Esophagus (tissue), 2 donors: ENCODE data around the gene DUSP2. TPM values are rescaled to one million over a fixed set of nuclear protein-coding genes. Genes with fewer than 3 reads are reported as not detected.

Experiments used
- H3K27ac ChIP-seq, 2 donors: one replicate each; pipeline ENCODE4 v1.5.1; 2013; ENCODE audit warnings: low read depth in 2 of 2, mild to moderate bottlenecking in 2 of 2, inconsistent platforms in 1 of 2, low read length in 1 of 2, moderate library complexity in 1 of 2
- H3K27me3 ChIP-seq, 2 donors: one replicate each; pipeline ENCODE4 v1.6.1; 2013; ENCODE audit warnings: low read length in 2 of 2, control low read depth in 1 of 2, mild to moderate bottlenecking in 1 of 2; ENCODE audit not compliant: insufficient read depth in 2 of 2, control insufficient read depth in 1 of 2
- H3K36me3 ChIP-seq, 2 donors: one replicate each; pipeline ENCODE4 v1.6.1; 2013; ENCODE audit warnings: low read length in 1 of 2; ENCODE audit not compliant: control insufficient read depth in 2 of 2, insufficient read depth in 2 of 2
- H3K4me1 ChIP-seq, 2 donors: one replicate each; pipeline ENCODE4 v1.6.1; 2013; ENCODE audit warnings: low read length in 1 of 2; ENCODE audit not compliant: control insufficient read depth in 2 of 2, insufficient read depth in 2 of 2
- H3K4me3 ChIP-seq, 2 donors: one replicate each; pipeline ENCODE4 v1.5.1; 2013; ENCODE audit warnings: low read length in 2 of 2, mild to moderate bottlenecking in 2 of 2, low read depth in 1 of 2, moderate library complexity in 1 of 2
- H3K9me3 ChIP-seq, 2 donors: one replicate each; pipeline ENCODE4 v1.6.1; 2013; ENCODE audit warnings: mild to moderate bottlenecking in 2 of 2, low read depth in 1 of 2, low read length in 1 of 2, moderate library complexity in 1 of 2; ENCODE audit not compliant: control insufficient read depth in 2 of 2, insufficient read depth in 1 of 2
- WGBS, 2 donors: extraction: QIAGEN DNeasy Blood & Tissue Kit; methylation state at CpG; one replicate each; pipeline ENCODE4 v1.1.7; 2013; 5-methylcytosine and 5-hydroxymethylcytosine counted together
- polyA plus RNA-seq, 2 donors: library from polyadenylated mRNA; stranded (reverse); fragments of 200-250 nt; gene quantifications; one replicate each; pipeline ENCODE4 v1.2.3, GENCODE V29; 2013
- donor health status: healthy with polysubstance abuse.
- donor health status: Bipolar disorder and iron deficiency.

The DUSP2 gene
- polyA plus RNA-seq, 2 donors = 2.8 to 3.2 TPM

- H3K4me3 ChIP-seq = peak within 1 kb of the TSS; percentile 58 to 66
- 0 to 1% methylated on average over 37 to 64 of the region's 64 CpGs for WGBS, 2 donors
- no peaks in the 10 kb centered on the region for H3K36me3 ChIP-seq
- no peaks in the 10 kb centered on the region for H3K27me3 ChIP-seq
- peaks cover 3 to 8% of the 10 kb centered on the region in 2 donors for H3K4me1 ChIP-seq
- peaks cover 0 to 9% of the 10 kb centered on the region in 2 donors for H3K9me3 ChIP-seq
- peak within 1 kb of the TSS in 1 of 2 donors; percentile 3 for H3K27ac ChIP-seq
These were observed 28.8 kb downstream of the DUSP2 start, which contains the start of gene ADRA2B for GRCh38 chr2:96116424-96116878. Gene ADRA2B, minus strand, starts transcription at chr2:96116571. Its CDS starts 422 bp downstream, at chr2:96116149.

GRCh38 chr2:96115631-96116423 lies 29.4 kb downstream of the DUSP2 start:
- Histone ChIP-seq H3K27ac (no peak overlapping the region), H3K4me3 (peak overlapping the region; percentile 58 to 66), H3K4me1 (peaks cover 3 to 8% of the 10 kb centered on the region in 2 donors), H3K27me3 (no peaks in the 10 kb centered on the region), H3K36me3 (no peaks in the 10 kb centered on the region), H3K9me3 (peaks cover 0 to 6% of the 10 kb centered on the region in 2 donors)
- 51 to 52% methylated on average over 68 to 77 of the region's 77 CpGs for WGBS, 2 donors

GRCh38 chr2:96114903-96115581 lies 30.2 kb downstream of the DUSP2 start:
- no peak overlapping the region for H3K27ac ChIP-seq
- H3K9me3 ChIP-seq = peaks cover 0 to 6% of the 10 kb centered on the region in 2 donors
- no peak overlapping the region for H3K4me3 ChIP-seq
- H3K36me3 ChIP-seq = no peaks in the 10 kb centered on the region
- H3K4me1 ChIP-seq = peaks cover 3 to 8% of the 10 kb centered on the region in 2 donors
- H3K27me3 ChIP-seq = no peaks in the 10 kb centered on the region
- WGBS, 2 donors = 96 to 97% methylated on average over 23 to 24 of the region's 24 CpGs

DNA sequence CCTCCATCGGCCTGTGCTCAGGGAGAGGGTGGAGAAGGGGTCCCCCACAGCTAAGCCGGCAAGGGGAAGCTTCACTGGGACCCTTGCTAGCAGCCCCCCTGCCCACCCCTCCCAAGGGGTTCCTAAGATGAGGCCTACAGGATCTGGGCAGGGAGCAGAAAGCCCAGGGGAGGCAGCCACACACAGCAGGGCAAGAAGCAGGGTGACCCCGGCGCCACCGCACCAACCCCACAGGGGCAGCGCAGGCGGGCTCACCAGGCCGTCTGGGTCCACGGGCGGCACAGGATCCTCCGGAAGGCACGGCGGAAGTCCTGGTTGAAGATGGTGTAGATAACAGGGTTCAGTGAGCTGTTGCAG lies 30.7 kb downstream of the DUSP2 start:
- H3K9me3 ChIP-seq = peaks cover 0 to 6% of the 10 kb centered on the region in 2 donors
- WGBS, 2 donors = 89 to 92% methylated on average over 13 of the region's 13 CpGs
- no peak overlapping the region for H3K27ac ChIP-seq
- no peaks in the 10 kb centered on the region for H3K27me3 ChIP-seq
- peaks cover 3 to 8% of the 10 kb centered on the region in 2 donors for H3K4me1 ChIP-seq
- no peaks in the 10 kb centered on the region for H3K36me3 ChIP-seq
- peak overlapping the region in 1 of 2 donors; percentile 8 for H3K4me3 ChIP-seq

DNA sequence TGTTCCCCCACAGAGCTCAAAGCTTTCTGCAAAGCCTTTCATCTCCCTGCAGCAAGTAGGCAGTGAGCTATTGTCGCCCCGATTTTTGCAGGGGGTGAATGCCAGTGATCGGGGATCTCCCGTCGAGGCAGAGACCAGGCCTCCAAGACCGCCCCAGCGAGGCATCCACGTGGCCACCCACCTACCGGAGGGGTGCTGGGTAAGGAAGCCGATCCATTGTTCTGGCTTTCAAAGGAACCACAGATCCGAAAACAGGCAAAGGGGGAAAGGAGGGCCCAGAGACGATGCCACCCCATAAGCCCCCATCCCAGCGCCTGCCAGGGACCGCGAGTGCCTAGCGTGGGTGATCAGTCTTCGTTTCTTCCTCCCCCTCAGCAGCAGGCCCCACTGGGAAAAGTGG lies 31.3 kb downstream of the DUSP2 start:
- no peaks in the 10 kb centered on the region for H3K27me3 ChIP-seq
- WGBS, 2 donors = 90 to 91% methylated on average over 17 of the region's 17 CpGs

GRCh38 chr2:96113367-96113677 lies 31.9 kb downstream of the DUSP2 start:
- 89 to 91% methylated on average over 7 of the region's 7 CpGs for WGBS, 2 donors

More for the DNA sequence above, 31.3 kb downstream of the DUSP2 start:
- H3K36me3 ChIP-seq = no peaks in the 10 kb centered on the region
- H3K4me3 ChIP-seq = no peak overlapping the region
- H3K4me1 ChIP-seq = peaks cover 3 to 8% of the 10 kb centered on the region in 2 donors
- peaks cover 0 to 6% of the 10 kb centered on the region in 2 donors for H3K9me3 ChIP-seq
- H3K27ac ChIP-seq = no peak overlapping the region

DNA sequence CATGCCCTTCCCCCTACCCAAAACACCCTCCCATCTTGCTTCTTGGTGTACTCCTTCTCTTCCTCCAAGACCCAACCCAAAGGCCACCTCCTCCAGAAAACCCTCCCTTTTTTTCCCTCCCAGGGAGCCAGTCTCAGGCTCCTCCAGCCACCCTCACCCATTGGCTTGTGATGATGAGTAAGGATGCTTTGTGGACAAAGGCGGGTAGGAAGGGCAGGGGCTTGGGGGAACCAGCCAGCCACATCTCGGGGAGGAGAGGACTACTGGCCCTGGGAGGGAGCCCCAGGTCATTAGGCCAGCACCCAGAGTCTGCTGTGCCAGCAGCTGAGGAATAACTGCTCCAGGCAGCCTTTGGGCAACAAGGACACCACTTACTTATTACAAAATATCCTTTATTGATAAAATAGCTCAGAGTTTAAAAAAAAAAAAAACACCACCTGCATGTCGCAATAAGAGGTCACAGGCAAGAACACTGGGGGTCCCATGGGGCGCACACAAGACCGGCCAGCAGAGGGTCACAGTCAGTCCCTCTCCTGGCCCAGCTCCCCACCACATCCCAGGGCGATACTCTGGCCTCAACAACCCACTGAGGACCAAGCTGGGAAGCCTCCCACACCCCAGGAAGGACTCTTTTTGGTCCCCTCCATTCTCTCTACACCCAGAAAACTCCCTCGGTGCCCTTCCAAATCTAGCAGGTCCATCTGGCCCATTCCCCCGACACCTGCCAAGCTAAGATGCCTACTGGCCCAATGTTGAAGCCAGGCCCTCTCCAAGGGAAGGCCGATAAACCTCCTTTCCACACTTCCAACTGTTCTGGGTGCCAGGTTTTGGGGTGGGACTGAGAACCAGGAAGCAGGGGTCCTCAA lies 32.5 kb downstream of the DUSP2 start:
- Histone ChIP-seq H3K27me3 (no peaks in the 10 kb centered on the region), H3K4me1 (peaks cover 3 to 10% of the 10 kb centered on the region in 2 donors), H3K27ac (no peak overlapping the region), H3K9me3 (peaks cover 0 to 6% of the 10 kb centered on the region in 2 donors), H3K36me3 (no peaks in the 10 kb centered on the region), H3K4me3 (no peak overlapping the region)
- 89 to 90% methylated on average over 9 of the region's 9 CpGs for WGBS, 2 donors

More at GRCh38 chr2:96113367-96113677, 31.9 kb downstream of the DUSP2 start:
- Histone ChIP-seq H3K9me3 (peaks cover 0 to 6% of the 10 kb centered on the region in 2 donors), H3K36me3 (no peaks in the 10 kb centered on the region), H3K4me1 (peaks cover 3 to 10% of the 10 kb centered on the region in 2 donors), H3K27me3 (no peaks in the 10 kb centered on the region), H3K27ac (no peak overlapping the region), H3K4me3 (no peak overlapping the region)

DNA sequence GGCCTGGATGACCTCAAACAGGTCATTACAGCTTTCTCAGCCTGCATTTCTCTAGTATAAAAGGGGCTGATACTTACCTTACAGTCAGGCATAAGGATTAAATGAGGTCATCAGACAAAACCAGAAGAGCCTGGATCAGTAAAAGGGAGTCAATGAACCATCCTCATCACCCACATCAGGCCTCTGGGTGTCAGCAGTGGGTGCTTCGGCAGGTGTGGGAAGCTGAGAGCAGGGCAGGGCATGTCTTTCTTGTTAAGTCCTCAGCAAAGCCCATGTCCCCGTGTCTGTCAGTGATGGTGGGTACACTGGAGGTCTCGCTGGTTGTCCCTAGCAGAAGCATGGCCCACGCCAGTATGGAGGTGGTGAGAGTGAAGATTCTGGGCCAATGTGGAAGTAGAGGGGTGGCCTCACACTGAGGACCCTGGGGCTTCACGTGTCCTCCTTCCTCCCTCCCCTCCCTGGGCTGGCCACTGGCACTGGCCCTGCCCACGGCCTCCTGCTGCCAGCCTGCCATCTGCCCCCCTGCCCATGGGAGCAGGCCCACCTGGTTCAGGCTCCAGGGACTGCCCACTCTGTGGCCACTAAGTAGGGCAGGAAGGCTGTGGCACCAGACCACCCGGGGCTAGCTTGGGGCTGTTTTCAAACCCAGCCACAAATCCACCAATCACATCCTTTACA lies 33.3 kb downstream of the DUSP2 start:
- Histone ChIP-seq H3K27ac (no peak overlapping the region), H3K4me3 (no peak overlapping the region), H3K27me3 (no peaks in the 10 kb centered on the region), H3K9me3 (peaks cover 0 to 6% of the 10 kb centered on the region in 2 donors), H3K36me3 (no peaks in the 10 kb centered on the region), H3K4me1 (peaks cover 3 to 7% of the 10 kb centered on the region in 2 donors)
- 74 to 82% methylated on average over 7 of the region's 7 CpGs for WGBS, 2 donors

DNA sequence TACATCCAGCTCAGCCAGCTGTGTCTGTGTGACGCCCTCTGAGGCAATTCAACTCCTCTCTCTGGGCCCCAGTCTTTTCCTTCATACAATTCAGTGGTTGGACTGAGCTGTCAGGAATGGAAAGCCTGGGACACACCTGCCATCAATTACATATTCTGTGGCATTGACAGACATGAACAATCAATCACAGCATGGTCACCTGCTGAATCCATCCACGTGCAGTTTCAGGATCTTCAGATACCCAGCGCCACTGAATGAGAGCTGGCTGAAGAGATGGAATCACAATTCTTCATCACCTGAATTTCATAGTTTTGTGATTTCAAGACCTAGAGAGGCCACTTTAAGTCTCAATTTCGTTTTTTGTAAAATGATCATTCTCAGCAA lies 34.0 kb downstream of the DUSP2 start:
- no peaks in the 10 kb centered on the region for H3K27me3 ChIP-seq
- no peak overlapping the region for H3K27ac ChIP-seq
- peaks cover under 1 to 7% of the 10 kb centered on the region in 2 donors for H3K4me1 ChIP-seq
- WGBS, 2 donors = 75 to 81% methylated on average over 4 of the region's 4 CpGs
- H3K4me3 ChIP-seq = no peak overlapping the region
- peaks cover 0 to 6% of the 10 kb centered on the region in 2 donors for H3K9me3 ChIP-seq
- H3K36me3 ChIP-seq = no peaks in the 10 kb centered on the region
